Measurements from ENCODE around the gene LRP8.

Gene LRP8

GRCh38 chr1:53373246-53373645 is 45.4 kb upstream of the LRP8 start:
- no peak for TF ChIP-seq CTCF (IDR thresholded peaks at IDR 0.05; ENCODE audit: low read depth, low read length)
- Histone ChIP-seq H3K27me3 (ENCODE audit: insufficient read depth, low read depth, severe bottlenecking) (no peaks in the 10 kb centered on the region), H3K4me3 (ENCODE audit: low read depth, low read length) (no peak overlapping the region), H3K36me3 (no peaks in the 10 kb centered on the region), H3K9me3 (ENCODE audit: severe bottlenecking) (no peaks in the 10 kb centered on the region), H3K27ac (no peak overlapping the region)
- peak; percentile 2 for DNase-seq

GRCh38 chr1:53372501-53372951 is 44.7 kb upstream of the LRP8 start:
- H3K27ac ChIP-seq, result no peak overlapping the region
- no peak for TF ChIP-seq CTCF (IDR thresholded peaks at IDR 0.05; ENCODE audit: low read depth, low read length)
- H3K4me3 ChIP-seq (ENCODE audit: low read depth, low read length), result no peak overlapping the region
- no peaks in the 10 kb centered on the region for H3K9me3 ChIP-seq (ENCODE audit: severe bottlenecking)
- H3K27me3 ChIP-seq (ENCODE audit: insufficient read depth, low read depth, severe bottlenecking), result no peaks in the 10 kb centered on the region
- H3K36me3 ChIP-seq, result no peaks in the 10 kb centered on the region
- peak; percentile 3 for DNase-seq

GRCh38 chr1:53371851-53372250 is 44.0 kb upstream of the LRP8 start:
- Histone ChIP-seq H3K27ac (peak overlapping the region; percentile 3; the same call in 1 of the 2 replicates), H3K9me3 (ENCODE audit: severe bottlenecking) (no peaks in the 10 kb centered on the region), H3K27me3 (ENCODE audit: insufficient read depth, low read depth, severe bottlenecking) (no peaks in the 10 kb centered on the region), H3K36me3 (no peaks in the 10 kb centered on the region), H3K4me3 (ENCODE audit: low read depth, low read length) (no peak overlapping the region)
- peak; percentile 2 for DNase-seq
- TF ChIP-seq CTCF (IDR thresholded peaks at IDR 0.05; ENCODE audit: low read depth, low read length), result no peak

- no peaks in the 10 kb centered on the region for H3K36me3 ChIP-seq
- H3K27ac ChIP-seq, result peak overlapping the region; percentile 36
- no peak overlapping the region for H3K4me3 ChIP-seq (ENCODE audit: low read depth, low read length)
- H3K9me3 ChIP-seq (ENCODE audit: severe bottlenecking), result no peaks in the 10 kb centered on the region
- no peak for TF ChIP-seq CTCF (IDR thresholded peaks at IDR 0.05; ENCODE audit: low read depth, low read length)
- peak; percentile 70 for DNase-seq
- H3K27me3 ChIP-seq (ENCODE audit: insufficient read depth, low read depth, severe bottlenecking), result no peaks in the 10 kb centered on the region
These were observed 43.3 kb upstream of the LRP8 start for GRCh38 chr1:53371121-53371666.

GRCh38 chr1:53370369-53370961 is 42.6 kb upstream of the LRP8 start:
- H3K27ac ChIP-seq, result 0 out of 2 replicates have a peak overlapping the region, but pooled peaks have one; percentile 36
- no peaks in the 10 kb centered on the region for H3K27me3 ChIP-seq (ENCODE audit: insufficient read depth, low read depth, severe bottlenecking)

More at GRCh38 chr1:53370369-53370961, 42.6 kb upstream of the LRP8 start:
- TF ChIP-seq CTCF (IDR thresholded peaks at IDR 0.05; ENCODE audit: low read depth, low read length), result no peak
- DNase-seq, result peak; percentile 4
- Histone ChIP-seq H3K36me3 (no peaks in the 10 kb centered on the region), H3K9me3 (ENCODE audit: severe bottlenecking) (no peaks in the 10 kb centered on the region), H3K4me3 (ENCODE audit: low read depth, low read length) (no peak overlapping the region)

Measured in WERI-Rb-1 (cell line).